Activated T-helper 1 cell treated with anti-CD3 and anti-CD28 coated beads, Interleukin-12 subunit alpha, Interleukin-12 subunit beta, Interleukin-2, Interleukin-4 antibody, amounts not matched to agents 30 ng/mL and 10 ng/mL and 1 ng/mL, durations not matched to agents 14 hours and 24 hours and 36 hours (primary cell): ENCODE results near the gene DNAH7. TPM values are rescaled to one million over a fixed set of nuclear protein-coding genes. Genes with fewer than 3 reads are reported as not detected.

ENCODE experiments used
- DNase-seq: peaks from one replicate; pipeline ENCODE4 v3.0.0; 2021; ENCODE audit warnings: low spot score
- H3K27ac Mint-ChIP-seq: one replicate; pipeline ENCODE4 v1.8.0; 2021; ENCODE audit warnings: mild to moderate bottlenecking, mixed read lengths
- H3K27me3 Mint-ChIP-seq: one replicate; pipeline ENCODE4 v1.8.0; 2022; ENCODE audit warnings: mild to moderate bottlenecking, moderate library complexity, mixed read lengths; ENCODE audit not compliant: insufficient read depth
- H3K36me3 Mint-ChIP-seq: one replicate; pipeline ENCODE4 v1.8.0; 2021; ENCODE audit warnings: low read depth, mixed read lengths
- H3K4me1 Mint-ChIP-seq: one replicate; pipeline ENCODE4 v1.8.0; 2021; ENCODE audit warnings: low read depth, mixed read lengths
- H3K4me3 Mint-ChIP-seq: one replicate; pipeline ENCODE4 v1.8.0; 2021; ENCODE audit warnings: mild to moderate bottlenecking, moderate library complexity, mixed read lengths
- H3K9me3 Mint-ChIP-seq: one replicate; pipeline ENCODE4 v1.8.0; 2021; ENCODE audit warnings: mixed read lengths
- intact Hi-C: fragments of 100-400 bp; cut with micrococcal nuclease; formaldehyde crosslinking; loops from one replicate; pipeline ENCODE4 v1.15.1; 2024
- total RNA-seq: library from RNA; stranded (reverse); gene quantifications from 2 replicates; pipeline ENCODE4 v1.2.3, GENCODE V29; 2022

The DNAH7 gene
- total RNA-seq, 1 donor from 2014 or later = not detected

DNA sequence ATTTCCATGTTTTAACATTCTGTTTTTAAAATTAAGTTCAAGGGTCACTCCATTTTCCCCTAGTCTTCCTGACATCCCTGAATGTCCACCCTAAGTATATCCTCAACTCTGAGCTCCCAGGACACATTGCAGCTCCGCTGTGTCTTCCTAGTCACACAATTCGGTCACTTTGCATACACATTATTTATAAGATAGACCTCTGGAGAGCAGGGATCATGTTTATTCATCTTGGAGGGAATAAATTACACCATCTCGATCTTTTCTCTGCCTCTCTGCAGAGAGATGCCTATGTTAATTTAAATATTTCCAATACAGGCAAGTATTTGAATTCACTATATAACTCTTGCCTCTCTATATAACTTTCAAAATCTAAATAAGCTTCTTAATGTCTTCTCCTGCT lies 245.4 kb downstream of the DNAH7 start:
- peaks cover 5% of the 10 kb centered on the region for H3K27me3 Mint-ChIP-seq
- no peak for DNase-seq
- no peaks in the 10 kb centered on the region for H3K4me1 Mint-ChIP-seq
- no peak overlapping the region for H3K27ac Mint-ChIP-seq
- H3K9me3 Mint-ChIP-seq = no peaks in the 10 kb centered on the region
- no peaks in the 10 kb centered on the region for H3K36me3 Mint-ChIP-seq
- H3K4me3 Mint-ChIP-seq = no peak overlapping the region
- intact Hi-C loops = no loop called here

DNA sequence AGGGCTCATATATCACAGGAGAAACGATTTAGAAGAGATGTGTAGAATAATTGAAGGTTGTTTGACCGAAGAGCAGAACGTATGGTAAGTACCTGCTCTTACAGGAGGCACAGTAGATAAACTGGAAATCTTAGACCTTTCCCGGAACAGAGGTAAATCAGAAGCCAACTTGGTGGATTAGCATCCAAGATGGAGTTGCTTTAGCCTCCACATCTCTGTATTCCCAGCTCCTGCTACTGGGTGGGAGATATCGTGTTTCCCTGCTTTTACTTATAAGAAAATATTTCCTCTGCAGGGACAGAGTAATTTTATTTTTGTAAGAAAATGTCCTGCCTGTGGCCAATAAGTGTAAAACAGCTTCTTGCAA lies 247.1 kb downstream of the DNAH7 start:
- no peak overlapping the region for H3K27ac Mint-ChIP-seq
- intact Hi-C loops = no loop called here
- H3K27me3 Mint-ChIP-seq = peaks cover 5% of the 10 kb centered on the region
- H3K9me3 Mint-ChIP-seq = no peaks in the 10 kb centered on the region
- H3K4me3 Mint-ChIP-seq = no peak overlapping the region
- H3K4me1 Mint-ChIP-seq = no peaks in the 10 kb centered on the region
- no peaks in the 10 kb centered on the region for H3K36me3 Mint-ChIP-seq
- no peak for DNase-seq

GRCh38 chr2:195820867-195821565 lies 247.6 kb downstream of the DNAH7 start:
- no peak for DNase-seq
- intact Hi-C loops = no loop called here
- Mint-ChIP-seq H3K9me3 (no peaks in the 10 kb centered on the region), H3K36me3 (no peaks in the 10 kb centered on the region), H3K27ac (no peak overlapping the region), H3K27me3 (peaks cover 5% of the 10 kb centered on the region), H3K4me3 (no peak overlapping the region), H3K4me1 (no peaks in the 10 kb centered on the region)

GRCh38 chr2:195820373-195820772 lies 248.3 kb downstream of the DNAH7 start:
- Mint-ChIP-seq H3K27me3 (peaks cover 5% of the 10 kb centered on the region), H3K27ac (no peak overlapping the region), H3K9me3 (no peaks in the 10 kb centered on the region), H3K4me3 (no peak overlapping the region), H3K4me1 (no peaks in the 10 kb centered on the region), H3K36me3 (no peaks in the 10 kb centered on the region)
- intact Hi-C loops = no loop called here
- DNase-seq = no peak

DNA sequence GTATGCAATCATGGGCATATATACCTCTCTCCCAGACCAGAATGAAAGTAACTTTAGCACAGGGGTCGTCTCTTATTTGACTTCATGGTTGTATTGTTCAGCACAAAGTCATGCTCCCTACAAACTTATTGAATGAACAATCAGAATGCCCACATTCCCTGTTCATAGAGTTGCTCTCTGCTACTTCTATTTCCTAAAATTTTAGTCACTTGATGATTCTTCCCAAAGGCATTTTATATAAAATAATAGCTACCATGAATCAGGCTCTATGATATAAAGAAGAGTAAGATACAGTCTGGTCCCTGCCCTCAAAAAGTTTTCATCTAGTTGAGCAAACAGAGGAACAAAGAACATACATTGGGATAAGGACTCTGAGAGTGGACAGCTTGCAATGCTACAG lies 249.4 kb downstream of the DNAH7 start:
- no peak for DNase-seq
- H3K4me1 Mint-ChIP-seq = no peaks in the 10 kb centered on the region
- peaks cover 3% of the 10 kb centered on the region for H3K27me3 Mint-ChIP-seq
- H3K4me3 Mint-ChIP-seq = no peak overlapping the region
- intact Hi-C loops = no loop called here
- H3K36me3 Mint-ChIP-seq = no peaks in the 10 kb centered on the region
- no peak overlapping the region for H3K27ac Mint-ChIP-seq
- no peaks in the 10 kb centered on the region for H3K9me3 Mint-ChIP-seq

- Mint-ChIP-seq H3K4me3 (no peak overlapping the region), H3K27me3 (peaks cover 3% of the 10 kb centered on the region), H3K36me3 (no peaks in the 10 kb centered on the region), H3K9me3 (no peaks in the 10 kb centered on the region), H3K4me1 (no peaks in the 10 kb centered on the region), H3K27ac (no peak overlapping the region)
- intact Hi-C loops = no loop called here
- DNase-seq = no peak
These were observed 250.1 kb downstream of the DNAH7 start for GRCh38 chr2:195818526-195818925.

- intact Hi-C loops = no loop called here
- H3K4me3 Mint-ChIP-seq = no peak overlapping the region
- no peaks in the 10 kb centered on the region for H3K4me1 Mint-ChIP-seq
- H3K36me3 Mint-ChIP-seq = no peaks in the 10 kb centered on the region
- DNase-seq = no peak
- H3K27me3 Mint-ChIP-seq = peaks cover 4% of the 10 kb centered on the region
- no peak overlapping the region for H3K27ac Mint-ChIP-seq
- no peaks in the 10 kb centered on the region for H3K9me3 Mint-ChIP-seq
These were observed 250.5 kb downstream of the DNAH7 start for GRCh38 chr2:195818106-195818505.

DNA sequence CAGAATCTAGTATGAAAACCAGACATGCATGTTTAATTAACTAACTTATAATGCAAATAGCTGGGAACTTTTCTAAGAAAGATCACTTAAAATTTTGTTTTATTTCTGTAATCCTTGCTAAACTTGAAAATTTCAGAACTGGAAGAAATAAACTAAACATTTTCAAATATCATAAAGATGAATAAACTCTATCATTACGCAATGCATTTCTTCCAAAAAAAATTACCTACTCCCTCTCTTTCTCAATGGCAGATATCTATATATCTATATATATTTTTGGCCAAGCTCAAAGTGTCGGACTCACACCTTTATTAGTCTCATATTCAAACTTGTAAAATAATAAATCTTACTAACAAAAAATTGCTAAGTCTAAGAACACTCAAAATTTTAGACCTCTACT lies 253.6 kb downstream of the DNAH7 start:
- no peaks in the 10 kb centered on the region for H3K36me3 Mint-ChIP-seq
- intact Hi-C loops = no loop called here
- H3K4me1 Mint-ChIP-seq = no peaks in the 10 kb centered on the region
- peaks cover 1% of the 10 kb centered on the region for H3K27me3 Mint-ChIP-seq
- DNase-seq = no peak
- H3K27ac Mint-ChIP-seq = no peak overlapping the region
- H3K9me3 Mint-ChIP-seq = no peaks in the 10 kb centered on the region
- H3K4me3 Mint-ChIP-seq = no peak overlapping the region

GRCh38 chr2:195813421-195813820 lies 255.2 kb downstream of the DNAH7 start:
- intact Hi-C loops = no loop called here
- no peak for DNase-seq
- no peaks in the 10 kb centered on the region for H3K9me3 Mint-ChIP-seq
- H3K27ac Mint-ChIP-seq = no peak overlapping the region
- no peaks in the 10 kb centered on the region for H3K4me1 Mint-ChIP-seq
- H3K4me3 Mint-ChIP-seq = no peak overlapping the region
- peaks cover 1% of the 10 kb centered on the region for H3K27me3 Mint-ChIP-seq
- no peaks in the 10 kb centered on the region for H3K36me3 Mint-ChIP-seq

DNA sequence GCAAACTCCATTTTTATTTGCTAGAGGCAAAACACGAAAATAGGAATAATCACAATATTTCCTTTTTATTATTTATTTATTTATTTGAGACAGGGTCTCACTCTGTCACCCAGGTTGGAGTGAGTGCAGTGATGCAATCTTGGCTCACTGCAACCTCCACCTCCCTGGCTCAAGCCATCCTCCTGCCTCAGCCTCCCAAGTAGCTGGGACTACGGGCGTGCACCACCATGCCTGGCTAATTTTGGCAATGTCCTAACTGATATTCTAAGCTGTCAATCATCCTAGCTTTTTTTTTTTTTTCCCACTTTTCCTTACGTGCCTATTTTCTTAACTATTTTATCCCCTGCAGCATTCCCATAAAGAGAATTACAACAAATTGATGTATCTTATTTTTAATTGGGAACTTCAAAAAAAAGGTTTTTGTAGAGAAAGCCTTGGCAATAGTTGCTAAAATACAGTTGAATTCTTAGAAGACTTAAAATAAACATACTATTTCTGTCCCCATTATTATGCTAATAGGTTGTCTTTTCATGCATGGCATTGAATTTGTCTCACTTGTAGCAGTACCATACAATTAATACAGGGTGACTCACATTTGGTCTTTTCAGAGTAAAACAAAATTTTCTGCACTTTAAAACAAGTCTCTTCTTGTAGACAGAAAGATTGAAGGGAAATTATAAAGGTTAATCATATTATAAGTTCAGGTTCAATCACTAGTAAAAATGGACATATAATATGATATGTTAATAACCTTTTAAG lies 258.1 kb downstream of the DNAH7 start:
- Mint-ChIP-seq H3K27ac (no peak overlapping the region), H3K36me3 (no peaks in the 10 kb centered on the region), H3K4me1 (no peaks in the 10 kb centered on the region), H3K4me3 (no peak overlapping the region), H3K27me3 (peaks cover 1% of the 10 kb centered on the region), H3K9me3 (no peaks in the 10 kb centered on the region)
- intact Hi-C loops = no loop called here
- DNase-seq = no peak

DNA sequence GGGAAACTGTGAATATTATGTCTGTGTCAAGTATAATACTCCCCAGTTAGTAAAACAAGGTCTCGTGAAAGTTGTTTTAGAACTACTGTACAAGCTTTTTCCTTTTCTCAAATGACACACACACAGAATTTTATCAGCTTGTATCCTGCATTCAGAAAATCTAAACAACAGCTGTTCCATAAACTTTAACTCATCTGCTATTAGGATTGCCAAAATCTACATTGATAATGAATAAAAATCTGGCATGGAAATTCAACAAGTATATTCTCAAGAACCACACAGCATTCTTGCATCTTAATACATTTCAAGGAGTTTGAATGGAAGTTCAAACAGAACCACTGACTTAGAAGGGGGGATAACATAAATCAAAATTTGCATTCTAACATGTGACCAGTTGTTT lies 260.4 kb downstream of the DNAH7 start:
- intact Hi-C loops = no loop called here
- Mint-ChIP-seq H3K27me3 (peaks cover under 1% of the 10 kb centered on the region), H3K4me1 (no peaks in the 10 kb centered on the region), H3K9me3 (no peaks in the 10 kb centered on the region), H3K36me3 (no peaks in the 10 kb centered on the region), H3K27ac (no peak overlapping the region), H3K4me3 (no peak overlapping the region)
- DNase-seq = no peak

DNA sequence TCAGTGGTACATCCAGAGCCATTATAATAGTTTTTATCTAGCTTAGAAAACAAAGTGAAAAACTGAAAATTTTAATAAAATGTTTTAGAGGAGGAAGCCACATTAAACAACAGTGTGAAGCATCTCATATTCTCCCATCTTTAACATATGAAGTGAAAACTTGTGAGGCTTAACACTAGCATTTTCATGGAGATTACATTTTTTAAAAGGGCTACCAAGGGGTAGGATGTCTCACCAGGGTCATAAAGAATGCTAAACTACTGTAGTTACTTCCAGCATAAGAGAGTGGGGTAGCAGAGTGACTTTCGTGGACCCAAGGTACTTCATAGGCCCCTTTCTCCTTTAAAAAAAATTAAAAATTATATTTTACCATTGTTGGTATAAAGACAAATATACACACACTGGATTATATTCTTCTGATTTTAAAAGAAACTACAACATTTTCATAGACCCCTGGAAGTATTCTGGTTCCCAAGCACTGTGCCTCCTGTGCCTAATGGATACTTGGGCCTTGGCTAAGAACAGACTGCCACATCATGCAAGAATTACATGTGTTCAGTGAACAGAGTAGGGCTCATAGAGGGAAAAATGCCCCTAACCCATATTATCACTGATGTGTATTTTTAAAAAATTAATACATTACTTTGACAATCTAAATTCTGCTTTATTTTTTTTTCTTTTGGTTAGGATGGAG lies 263.2 kb downstream of the DNAH7 start:
- Mint-ChIP-seq H3K36me3 (no peaks in the 10 kb centered on the region), H3K27ac (no peak overlapping the region), H3K4me1 (no peaks in the 10 kb centered on the region), H3K9me3 (no peaks in the 10 kb centered on the region), H3K4me3 (no peak overlapping the region), H3K27me3 (peaks cover 3% of the 10 kb centered on the region)
- intact Hi-C loops = no loop called here
- DNase-seq = no peak

DNA sequence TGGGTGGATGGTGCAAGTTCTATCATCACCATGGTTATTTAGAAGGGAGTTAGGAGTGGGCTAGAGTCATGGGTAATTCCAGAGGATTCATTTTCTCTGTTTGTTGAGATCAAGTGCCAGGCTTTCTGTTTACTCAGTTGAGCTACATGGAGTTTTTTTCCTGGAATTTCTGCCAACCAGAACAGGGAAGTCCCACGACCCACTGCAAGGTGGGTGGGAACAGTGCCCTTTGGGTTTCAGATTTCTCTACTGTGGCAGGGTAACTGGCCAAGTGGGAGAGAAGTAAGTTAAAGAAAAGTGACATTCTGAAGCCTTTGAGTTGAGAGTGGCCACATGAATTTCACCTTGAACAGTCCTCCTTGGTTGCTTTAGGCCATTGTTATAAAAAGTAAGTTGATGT lies 272.8 kb downstream of the DNAH7 start:
- Mint-ChIP-seq H3K4me3 (no peak overlapping the region), H3K4me1 (no peaks in the 10 kb centered on the region), H3K27me3 (no peaks in the 10 kb centered on the region), H3K27ac (no peak overlapping the region), H3K36me3 (no peaks in the 10 kb centered on the region), H3K9me3 (peaks cover 2% of the 10 kb centered on the region)
- no peak for DNase-seq
- intact Hi-C loops = no loop called here
